Keratinocyte (primary cell): ENCODE results near the gene GPX5. TPM values are rescaled to one million over a fixed set of nuclear protein-coding genes. Genes with fewer than 3 reads are reported as not detected.
A peak's percentile ranks its signal among the peaks of the same experiment; 100 is the strongest.

Experiments
- DNase-seq: peaks from one replicate; pipeline ENCODE4 v3.0.0-alpha.2; 2011; ENCODE audit warnings: low read depth, missing footprints, low spot score
- FAIRE-seq: peaks from 2 replicates; lab custom pipeline; 2011; peaks lifted over from hg19 to GRCh38; lab: Jason Lieb, UNC
- H2AFZ ChIP-seq: 2 replicates; pipeline ENCODE4 v1.6.0; 2012; ENCODE audit warnings: low read length, control low read depth, inconsistent platforms; ENCODE audit not compliant: control insufficient read depth
- H3K27ac ChIP-seq: 2 replicates; pipeline ENCODE4 v1.5.1; 2011; ENCODE audit warnings: low read length; ENCODE audit not compliant: control insufficient read depth, insufficient read depth
- H3K27me3 ChIP-seq: 3 replicates; pipeline ENCODE4 v1.6.0; 2011; ENCODE audit warnings: low read length; ENCODE audit not compliant: control insufficient read depth, insufficient read depth; ENCODE audit errors: extremely low read depth
- H3K36me3 ChIP-seq, 2 experiments: 2 replicates in 1 of 2; 3 replicates in 1 of 2; pipeline ENCODE4 v1.5.1; 2011; ENCODE audit warnings: low read length in 2 of 2, mild to moderate bottlenecking in 1 of 2; ENCODE audit not compliant: control insufficient read depth in 2 of 2, insufficient read depth in 2 of 2; ENCODE audit errors: extremely low read depth in 1 of 2
- H3K4me1 ChIP-seq: 3 replicates; pipeline ENCODE4 v1.5.1; 2011; ENCODE audit warnings: low read length; ENCODE audit not compliant: control insufficient read depth, insufficient read depth; ENCODE audit errors: extremely low read depth
- H3K4me2 ChIP-seq: 3 replicates; pipeline ENCODE4 v1.6.0; 2011; ENCODE audit warnings: low read depth, low read length; ENCODE audit not compliant: control insufficient read depth, insufficient read depth; ENCODE audit errors: extremely low read depth
- H3K4me3 ChIP-seq, 3 experiments: fragments of 200-600 bp in 1 of 3; sonication (generic) in 1 of 3; 2 replicates in 2 of 3; 3 replicates in 1 of 3; pipeline ENCODE4 v1.5.1; 2011 to 2016; ENCODE audit warnings: low read length in 3 of 3, mild to moderate bottlenecking in 3 of 3, control low read depth in 2 of 3, inconsistent platforms in 1 of 3, low read depth in 1 of 3, mixed read lengths in 1 of 3, mixed run types in 1 of 3, moderate library complexity in 1 of 3; ENCODE audit not compliant: control insufficient read depth in 2 of 3, insufficient read depth in 2 of 3; ENCODE audit errors: extremely low read depth in 1 of 3
- H3K79me2 ChIP-seq: 2 replicates; pipeline ENCODE4 v1.6.0; 2012; ENCODE audit warnings: low read length; ENCODE audit not compliant: control insufficient read depth, insufficient read depth
- H3K9ac ChIP-seq: 3 replicates; pipeline ENCODE4 v1.6.0; 2011; ENCODE audit warnings: low read length; ENCODE audit not compliant: control insufficient read depth, insufficient read depth; ENCODE audit errors: extremely low read depth
- H3K9me1 ChIP-seq: 3 replicates; pipeline ENCODE4 v1.6.0; 2011; ENCODE audit warnings: low read length; ENCODE audit not compliant: control insufficient read depth, insufficient read depth; ENCODE audit errors: extremely low read depth
- H3K9me3 ChIP-seq: 2 replicates; pipeline ENCODE4 v1.5.1; 2012; ENCODE audit warnings: low read depth, low read length; ENCODE audit not compliant: control insufficient read depth
- H4K20me1 ChIP-seq: 3 replicates; pipeline ENCODE4 v1.6.0; 2011; ENCODE audit warnings: low read length; ENCODE audit not compliant: control insufficient read depth, insufficient read depth; ENCODE audit errors: extremely low read depth
- EZH2 ChIP-seq: IDR thresholded peaks from one replicate; pipeline ENCODE4 v1.6.1; 2012; ENCODE audit warnings: inconsistent platforms, mild to moderate bottlenecking, low read length, moderate library complexity
- dilution Hi-C: fragments of 300-500 bp; cut with MboI; formaldehyde crosslinking; loops from one replicate; pipeline ENCODE4 v1.7.0; 2020; ENCODE audit warnings: low sequenced_read_pairs; ENCODE audit not compliant: extremely low pct_ligation_motif_present
- polyA plus RNA-seq, 5 experiments: library from polyadenylated mRNA; depleted of rRNA in 3 of 5; stranded (reverse) in 3 of 5; stranded (forward) in 1 of 5; unstranded in 1 of 5; fragments of >200 nt; gene quantifications; 1 replicate in 1 of 5; 2 replicates in 3 of 5; 3 replicates in 1 of 5; pipeline versions ENCODE4 v1.2.1 to v1.2.3, GENCODE V29; 2011 to 2012; ENCODE audit warnings: missing spikeins in 2 of 5, low read depth in 1 of 5, low replicate concordance in 1 of 5
- TF ChIP-seq, protein P1 (sequence below), 3 experiments: IDR thresholded peaks in 1 of 3; conservative IDR thresholded peaks in 1 of 3; optimal IDR thresholded peaks in 1 of 3; 2 replicates in 2 of 3; 3 replicates in 1 of 3; pipeline versions ENCODE3 to v1.5.1; 2011; ENCODE audit warnings: low read length in 3 of 3, mild to moderate bottlenecking in 3 of 3, moderate library complexity in 2 of 3, control low read depth in 1 of 3, inconsistent platforms in 1 of 3; ENCODE audit not compliant: insufficient read depth in 2 of 3; ENCODE audit errors: extremely low read depth in 1 of 3

Gene GPX5
- polyA plus RNA-seq, 1 donor (not counting 4 experiments of a cell fraction or from before 2014, with no cell fraction given) = not detected

DNA sequence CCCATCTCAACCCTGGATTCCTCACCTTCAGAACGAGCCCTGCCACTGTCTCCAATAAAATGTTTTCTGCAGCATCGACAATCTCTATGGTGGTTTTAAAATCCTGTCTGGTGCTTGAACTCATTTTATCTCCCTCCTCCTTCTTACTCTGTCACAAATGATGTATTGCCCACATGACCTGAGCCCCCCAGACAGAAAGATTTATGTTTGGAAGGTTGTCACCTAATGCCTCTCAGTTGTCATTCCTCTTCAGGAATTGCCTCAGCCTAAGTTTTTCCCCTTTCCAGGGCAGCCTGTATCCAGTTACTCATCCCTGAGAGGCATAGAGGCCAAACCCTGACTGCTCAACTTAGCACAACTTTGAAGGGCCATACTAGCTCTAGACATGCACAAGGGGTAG, 9.2 kb downstream of the GPX5 start:
- no peaks in the 10 kb centered on the region for H3K36me3 ChIP-seq
- H3K9me3 ChIP-seq = no peaks in the 10 kb centered on the region
- H3K9me1 ChIP-seq = no peaks in the 10 kb centered on the region
- no peak overlapping the region for H3K27ac ChIP-seq
- no peak overlapping the region for H3K4me2 ChIP-seq
- no peak overlapping the region for H2AFZ ChIP-seq
- TF ChIP-seq, protein P1, sequence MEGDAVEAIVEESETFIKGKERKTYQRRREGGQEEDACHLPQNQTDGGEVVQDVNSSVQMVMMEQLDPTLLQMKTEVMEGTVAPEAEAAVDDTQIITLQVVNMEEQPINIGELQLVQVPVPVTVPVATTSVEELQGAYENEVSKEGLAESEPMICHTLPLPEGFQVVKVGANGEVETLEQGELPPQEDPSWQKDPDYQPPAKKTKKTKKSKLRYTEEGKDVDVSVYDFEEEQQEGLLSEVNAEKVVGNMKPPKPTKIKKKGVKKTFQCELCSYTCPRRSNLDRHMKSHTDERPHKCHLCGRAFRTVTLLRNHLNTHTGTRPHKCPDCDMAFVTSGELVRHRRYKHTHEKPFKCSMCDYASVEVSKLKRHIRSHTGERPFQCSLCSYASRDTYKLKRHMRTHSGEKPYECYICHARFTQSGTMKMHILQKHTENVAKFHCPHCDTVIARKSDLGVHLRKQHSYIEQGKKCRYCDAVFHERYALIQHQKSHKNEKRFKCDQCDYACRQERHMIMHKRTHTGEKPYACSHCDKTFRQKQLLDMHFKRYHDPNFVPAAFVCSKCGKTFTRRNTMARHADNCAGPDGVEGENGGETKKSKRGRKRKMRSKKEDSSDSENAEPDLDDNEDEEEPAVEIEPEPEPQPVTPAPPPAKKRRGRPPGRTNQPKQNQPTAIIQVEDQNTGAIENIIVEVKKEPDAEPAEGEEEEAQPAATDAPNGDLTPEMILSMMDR (optimal IDR thresholded peaks at IDR 0.05 in 1 of 3, IDR thresholded peaks at IDR 0.05 in 1 of 3, conservative IDR thresholded peaks at IDR 0.05 in 1 of 3; ENCODE audit: extremely low read depth in 1 of 3, insufficient read depth in 2 of 3, low read length in 3 of 3) = no peak
- TF ChIP-seq EZH2 = no peak
- no peaks in the 10 kb centered on the region for H3K79me2 ChIP-seq
- dilution Hi-C loops = no loop called here
- no peak for DNase-seq
- peaks cover 9% of the 10 kb centered on the region for H3K27me3 ChIP-seq
- H3K9ac ChIP-seq = no peak overlapping the region
- H3K4me3 ChIP-seq = no peak overlapping the region
- H3K4me1 ChIP-seq = peaks cover 5% of the 10 kb centered on the region
- H4K20me1 ChIP-seq = no peaks in the 10 kb centered on the region
- no peak for FAIRE-seq

DNA sequence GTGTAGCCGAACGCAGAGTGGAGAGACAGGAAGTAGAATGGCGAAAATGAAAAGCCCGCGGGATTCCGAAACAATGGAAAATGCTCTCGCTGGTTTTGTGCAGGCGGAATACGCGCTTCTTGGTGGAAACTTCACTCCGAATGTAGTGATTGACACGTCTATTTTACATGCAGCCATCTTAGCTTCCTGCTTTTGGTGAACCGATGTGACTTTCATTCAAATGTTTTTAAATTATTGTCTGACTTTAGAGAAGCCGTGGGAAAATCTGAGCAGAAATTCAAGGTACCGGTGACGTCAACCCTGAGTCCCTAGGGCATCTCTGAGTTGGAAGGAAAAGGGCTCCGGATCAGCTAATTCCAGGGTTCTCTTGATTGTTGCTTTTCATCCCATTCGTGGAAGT, 11.4 kb downstream of the GPX5 start:
- H3K9ac ChIP-seq = peak overlapping the region; percentile 18
- DNase-seq (no peak), FAIRE-seq (no peak)
- peaks cover 9% of the 10 kb centered on the region for H3K27me3 ChIP-seq
- H3K27ac ChIP-seq = no peak overlapping the region
- H3K4me3 ChIP-seq = peak overlapping the region; percentile 19 to 70 (median 61)
- H3K9me3 ChIP-seq = no peaks in the 10 kb centered on the region
- no peaks in the 10 kb centered on the region for H3K9me1 ChIP-seq
- no peaks in the 10 kb centered on the region for H3K79me2 ChIP-seq
- dilution Hi-C loops = no loop called here
- peaks cover 5% of the 10 kb centered on the region for H3K4me1 ChIP-seq
- no peak for TF ChIP-seq EZH2
- TF ChIP-seq, protein P1 (optimal IDR thresholded peaks at IDR 0.05 in 1 of 3, IDR thresholded peaks at IDR 0.05 in 1 of 3, conservative IDR thresholded peaks at IDR 0.05 in 1 of 3; ENCODE audit: extremely low read depth in 1 of 3, insufficient read depth in 2 of 3, low read length in 3 of 3) = no peak
- no peaks in the 10 kb centered on the region for H3K36me3 ChIP-seq
- H4K20me1 ChIP-seq = no peaks in the 10 kb centered on the region
- peak overlapping the region; percentile 72 for H3K4me2 ChIP-seq
- H2AFZ ChIP-seq = peak overlapping the region; percentile 39
